AG04449 (cell line): ENCODE results near the gene UVRAG.

Source experiments
- CTCF ChIA-PET: fragments of 350-600 bp; formaldehyde crosslinking; extraction: SDS; loops from one replicate; lab custom pipeline; 2021; ENCODE audit warnings: antibody characterized with exemption; lab: Yijun Ruan, JAX
- POLR2A ChIA-PET: fragments of 400-600, 350-600 bp; formaldehyde crosslinking; extraction: SDS; loops from one replicate; lab custom pipeline; 2020; ENCODE audit warnings: antibody characterized with exemption, inconsistent platforms; lab: Yijun Ruan, JAX
- DNase-seq: peaks from one replicate; pipeline ENCODE4 v3.0.0-alpha.2; 2010; ENCODE audit warnings: low read depth, low spot score
- H3K4me3 ChIP-seq: 2 replicates; pipeline ENCODE4 v1.5.1; 2011; ENCODE audit warnings: low read depth, mild to moderate bottlenecking, control low read depth, low read length
- CTCF ChIP-seq: IDR thresholded peaks from one replicate; pipeline ENCODE4 v1.5.1; 2011; ENCODE audit warnings: mild to moderate bottlenecking, moderate library complexity, low read length, control low read depth, inconsistent platforms; ENCODE audit not compliant: insufficient read depth; ENCODE audit errors: missing control alignments

Gene UVRAG

DNA sequence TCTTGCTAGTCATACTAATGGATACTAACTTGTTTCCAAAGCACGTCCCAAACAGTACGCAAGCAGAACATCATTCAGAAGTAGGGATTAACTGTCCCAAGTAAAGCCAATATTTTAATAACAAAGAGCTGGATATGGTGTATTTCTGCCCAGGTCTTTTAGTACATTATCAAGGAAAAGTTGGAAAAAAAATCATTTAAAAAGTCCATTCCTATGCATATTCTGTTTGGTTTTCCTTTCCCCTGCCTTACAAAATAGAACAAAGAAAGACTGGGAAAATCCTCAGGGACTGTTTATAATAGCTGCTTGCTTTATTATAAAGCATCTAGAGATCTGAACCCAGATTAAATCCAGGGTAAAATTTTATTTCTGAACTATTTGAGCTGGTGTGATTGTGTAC lies 83.9 kb downstream of the UVRAG start:
- DNase-seq = no peak
- CTCF ChIA-PET = interaction anchor here (0.5 to 14.8 kb wide), 8 partner anchors 9 to 422 kb away, joined by 3 to 157 read pairs (median 48); no protein-coding TSS in a partner anchor

DNA sequence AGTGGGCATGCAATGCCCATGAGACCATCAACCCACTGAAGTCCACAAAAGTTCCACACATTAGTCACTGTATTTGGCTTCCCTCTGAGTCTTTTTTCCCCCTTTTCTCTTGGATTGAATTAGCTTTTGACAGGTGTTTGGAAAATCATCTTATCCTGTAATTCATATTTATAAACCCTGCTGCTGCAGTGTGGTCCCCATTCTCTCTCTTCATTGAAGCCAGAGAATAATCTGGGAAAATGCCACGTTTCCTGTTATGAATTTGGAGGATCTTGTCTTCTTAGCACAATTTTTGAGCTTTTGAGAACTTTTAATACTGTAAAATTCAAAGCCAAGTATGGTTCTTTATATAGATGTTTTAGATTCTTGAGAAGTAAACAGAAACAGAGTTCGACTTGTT lies 84.8 kb downstream of the UVRAG start:
- CTCF ChIA-PET = interaction anchor here (1.0 to 14.8 kb wide), 4 partner anchors 98 to 310 kb away, joined by 4 to 157 read pairs (median 99); no protein-coding TSS in a partner anchor
- no peak for DNase-seq
- POLR2A ChIA-PET = no interaction called here
- TF ChIP-seq CTCF = no peak
- H3K4me3 ChIP-seq = no peak overlapping the region

More for the DNA sequence above, 83.9 kb downstream of the UVRAG start:
- POLR2A ChIA-PET = no interaction called here
- TF ChIP-seq CTCF = no peak
- no peak overlapping the region for H3K4me3 ChIP-seq

DNA sequence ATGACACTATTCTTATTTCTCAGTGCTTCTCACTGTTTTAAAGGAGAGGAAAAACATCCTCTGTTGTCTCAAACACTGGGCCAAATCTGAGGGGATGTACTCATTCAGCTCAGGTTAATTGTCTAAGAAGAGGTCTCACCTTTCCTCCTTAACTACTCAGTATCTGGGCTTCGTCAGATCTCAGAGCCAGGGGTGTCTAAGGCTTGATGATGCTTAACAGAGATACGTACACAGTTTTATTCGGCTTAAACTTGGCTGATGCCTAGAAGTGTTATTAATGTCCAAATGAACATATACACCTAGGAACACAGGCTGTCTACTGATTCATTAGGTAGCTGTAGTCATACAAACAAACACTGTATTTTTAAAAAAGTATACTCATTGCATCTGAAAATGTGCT lies 85.8 kb downstream of the UVRAG start:
- CTCF ChIA-PET = interaction anchor here (0.8 to 14.8 kb wide), 7 partner anchors 99 to 418 kb away, joined by 3 to 157 read pairs (median 14); no protein-coding TSS in a partner anchor
- no peak overlapping the region for H3K4me3 ChIP-seq
- POLR2A ChIA-PET = no interaction called here
- TF ChIP-seq CTCF = no peak
- no peak for DNase-seq

GRCh38 chr11:75902631-75903030 lies 87.6 kb downstream of the UVRAG start:
- TF ChIP-seq CTCF = no peak
- no peak for DNase-seq
- ChIA-PET CTCF (interaction anchor here (1.0 to 14.8 kb wide), 8 partner anchors 12 to 416 kb away, joined by 3 to 157 read pairs (median 9); no protein-coding TSS in a partner anchor), POLR2A (no interaction called here)
- no peak overlapping the region for H3K4me3 ChIP-seq

- no peak overlapping the region for H3K4me3 ChIP-seq
- ChIA-PET CTCF (interaction anchor here (0.7 to 14.8 kb wide), 6 partner anchors 9 to 415 kb away, joined by 3 to 157 read pairs (median 42); no protein-coding TSS in a partner anchor), POLR2A (no interaction called here)
- no peak for TF ChIP-seq CTCF
- DNase-seq = no peak
Measured at GRCh38 chr11:75903276-75903675, 88.3 kb downstream of the UVRAG start.

GRCh38 chr11:75905434-75905833 lies 90.4 kb downstream of the UVRAG start:
- CTCF ChIA-PET = interaction anchor here (0.6 to 14.8 kb wide), 5 partner anchors 8 to 242 kb away, joined by 3 to 157 read pairs (median 3); no protein-coding TSS in a partner anchor
- DNase-seq = no peak
- no peak overlapping the region for H3K4me3 ChIP-seq
- POLR2A ChIA-PET = no interaction called here
- TF ChIP-seq CTCF = no peak
